ENCODE measurements around the gene IL37. TPM values are rescaled to one million over a fixed set of nuclear protein-coding genes. Genes with fewer than 3 reads are reported as not detected.

The IL37 gene
- total and polyA plus RNA-seq, 9 donors = not detected

GRCh38 chr2:112869258-112869842, 41.6 kb upstream of the IL37 start:
- H3K36me3 ChIP-seq = no peaks in the 10 kb centered on the region
- no peak for TF ChIP-seq POLR2A (IDR thresholded peaks at IDR 0.05)
- TF ChIP-seq CTCF (IDR thresholded peaks at IDR 0.05) = no peak
- no peak for TF ChIP-seq EP300 (IDR thresholded peaks at IDR 0.05)
- no peaks in the 10 kb centered on the region for H3K4me1 ChIP-seq (ENCODE audit: insufficient read depth)
- peak in 1 of 5 donors; percentile 38 for DNase-seq
- H3K27me3 ChIP-seq = no peaks in the 10 kb centered on the region
- intact Hi-C loops (cut with DNase I) = no loop called here
- WGBS, 3 donors = 30 to 36% (median 31%) methylated on average over 7 of the region's 7 CpGs
- H3K9me3 ChIP-seq = no peaks in the 10 kb centered on the region
- no peak overlapping the region for H3K27ac ChIP-seq
- no peak overlapping the region for H3K4me3 ChIP-seq

- Histone ChIP-seq H3K9me3 (no peaks in the 10 kb centered on the region), H3K27me3 (no peaks in the 10 kb centered on the region), H3K4me1 (ENCODE audit: insufficient read depth) (no peaks in the 10 kb centered on the region), H3K36me3 (no peaks in the 10 kb centered on the region), H3K27ac (no peak overlapping the region), H3K4me3 (no peak overlapping the region)
- no peak for DNase-seq
- intact Hi-C loops (cut with DNase I) = no loop called here
- WGBS, 3 donors = 38 to 59% (median 52%) methylated on average over 9 of the region's 9 CpGs
- TF ChIP-seq CTCF (IDR thresholded peaks at IDR 0.05) (no peak), EP300 (IDR thresholded peaks at IDR 0.05) (no peak), POLR2A (IDR thresholded peaks at IDR 0.05) (no peak)
Measured at GRCh38 chr2:112870841-112871835, 39.8 kb upstream of the IL37 start.

GRCh38 chr2:112876257-112876970, 34.6 kb upstream of the IL37 start:
- DNase-seq = no peak
- Histone ChIP-seq H3K36me3 (no peaks in the 10 kb centered on the region), H3K27ac (no peak overlapping the region), H3K9me3 (no peaks in the 10 kb centered on the region), H3K4me3 (no peak overlapping the region), H3K4me1 (ENCODE audit: insufficient read depth) (no peaks in the 10 kb centered on the region), H3K27me3 (no peaks in the 10 kb centered on the region)
- TF ChIP-seq POLR2A (IDR thresholded peaks at IDR 0.05) = no peak
- intact Hi-C loops (cut with DNase I) = no loop called here
- 79 to 93% (median 86%) methylated on average over 3 of the region's 3 CpGs for WGBS, 3 donors

GRCh38 chr2:112876971-112877361, 34.0 kb upstream of the IL37 start:
- no peaks in the 10 kb centered on the region for H3K27me3 ChIP-seq
- H3K9me3 ChIP-seq = no peaks in the 10 kb centered on the region
- H3K4me3 ChIP-seq = no peak overlapping the region
- 80 to 88% (median 84%) methylated on average over 4 of the region's 4 CpGs for WGBS, 3 donors
- H3K27ac ChIP-seq = no peak overlapping the region
- intact Hi-C loops (cut with DNase I) = no loop called here
- DNase-seq = no peak
- H3K36me3 ChIP-seq = no peaks in the 10 kb centered on the region
- TF ChIP-seq CTCF (IDR thresholded peaks at IDR 0.05) = no peak
- no peak for TF ChIP-seq EP300 (IDR thresholded peaks at IDR 0.05)
- no peak for TF ChIP-seq POLR2A (IDR thresholded peaks at IDR 0.05)
- no peaks in the 10 kb centered on the region for H3K4me1 ChIP-seq (ENCODE audit: insufficient read depth)
